Ramos (cell line): ENCODE data around the gene TRIM43.
"Not testable (repeated sequence)": the region's sequence is repeated elsewhere in the genome, so short reads cannot be mapped to it uniquely, and the experiment has no call there.

Experiments
- in situ Hi-C: fragments of 300-500 bp; cut with MboI; formaldehyde crosslinking; loops from one replicate; pipeline ENCODE4 v1.14.3; 2022; ENCODE audit warnings: low sequenced_read_pairs; ENCODE audit not compliant: unreplicated experiment

Gene TRIM43

DNA sequence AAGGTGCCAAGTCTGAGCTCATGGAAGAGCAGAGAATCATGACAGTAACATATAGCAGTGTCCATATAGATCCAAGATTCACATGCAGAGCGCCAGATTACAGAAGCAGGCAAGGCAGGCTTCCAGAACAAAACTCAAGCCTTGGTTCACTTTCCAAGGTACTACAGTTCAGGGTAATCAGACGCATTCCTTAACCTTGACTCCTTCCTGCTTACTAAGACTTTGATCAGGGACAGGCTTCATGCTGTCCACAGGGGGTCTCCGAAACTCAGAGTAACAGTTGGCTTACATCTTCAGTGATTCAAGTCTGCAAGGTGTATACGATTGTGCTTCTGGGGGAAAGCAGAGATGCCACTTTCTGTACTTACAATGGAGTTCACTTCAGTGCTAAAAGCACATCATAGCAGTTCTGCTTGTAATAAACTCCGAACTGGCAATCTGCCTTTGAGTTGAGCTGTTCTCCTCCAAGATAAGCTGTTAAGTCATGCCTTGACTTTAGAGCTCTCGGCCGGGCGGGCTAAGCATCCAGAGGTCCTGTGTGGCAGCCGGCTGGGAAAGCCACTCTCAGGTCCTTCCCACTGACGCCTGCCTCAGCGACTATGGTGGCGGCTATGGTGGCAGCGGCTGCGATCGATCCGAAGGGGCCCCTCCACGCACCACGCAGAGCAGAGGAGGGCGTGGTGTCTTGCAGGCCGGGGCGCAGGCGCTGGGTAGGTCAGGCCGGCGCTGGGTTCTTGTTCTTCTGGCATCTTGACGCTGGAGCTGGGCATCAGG lies 48.9 kb downstream of the TRIM43 start:
- in situ Hi-C loops, result not testable (repeated sequence)

- in situ Hi-C loops, result not testable (repeated sequence)
Observed at GRCh38 chr2:95641289-95641575, 49.4 kb downstream of the TRIM43 start.

DNA sequence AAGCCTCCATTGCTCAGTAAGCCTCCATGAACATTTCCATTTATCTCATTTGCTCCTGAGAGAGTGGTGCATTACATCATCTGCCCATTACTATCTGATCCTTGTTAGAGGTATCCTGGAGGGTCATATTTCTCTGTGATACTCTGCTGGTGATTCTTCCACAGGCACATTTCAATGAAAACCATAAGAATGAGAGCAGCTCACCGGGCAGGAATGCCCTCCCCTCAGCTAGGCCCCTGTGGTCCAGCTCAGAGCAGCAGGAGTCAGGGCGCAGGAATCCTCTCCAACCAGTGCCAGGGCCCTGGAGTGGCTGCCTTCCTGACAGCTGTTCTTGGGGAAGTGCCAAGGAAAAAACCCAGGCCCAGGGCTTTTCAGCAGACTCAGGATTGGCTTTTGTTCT lies 50.0 kb downstream of the TRIM43 start:
- in situ Hi-C loops, result not testable (repeated sequence)

DNA sequence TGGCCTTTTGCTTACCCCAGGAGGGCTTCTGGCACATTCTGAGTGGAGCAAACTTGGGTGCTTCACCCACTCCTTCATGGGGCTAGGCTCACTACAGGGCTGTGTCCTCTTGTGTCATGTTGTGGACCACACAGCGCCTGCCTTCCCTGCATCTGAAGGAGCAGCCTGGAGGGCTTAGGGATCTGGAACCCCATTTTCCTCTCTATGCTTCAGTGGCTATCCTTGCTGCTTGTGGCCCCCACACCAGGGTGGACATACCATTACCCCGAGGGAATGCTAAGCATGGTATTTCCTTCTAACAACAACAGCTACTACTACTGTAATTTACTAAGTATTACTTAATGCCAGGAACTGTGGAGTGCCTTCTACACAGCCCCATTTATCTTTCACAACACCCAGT lies 50.6 kb downstream of the TRIM43 start:
- in situ Hi-C loops, result not testable (repeated sequence)

- in situ Hi-C loops, result not testable (repeated sequence)
Observed at GRCh38 chr2:95642951-95643350, 51.1 kb downstream of the TRIM43 start.

GRCh38 chr2:95645312-95645711 lies 53.5 kb downstream of the TRIM43 start:
- in situ Hi-C loops, result not testable (repeated sequence)

GRCh38 chr2:95646274-95646994 lies 54.6 kb downstream of the TRIM43 start:
- in situ Hi-C loops, result not testable (repeated sequence)

GRCh38 chr2:95648894-95649544 lies 57.2 kb downstream of the TRIM43 start:
- in situ Hi-C loops, result not testable (repeated sequence)
